K562 (cell line): ENCODE measurements around the gene ZNF266. TPM values are rescaled to one million over a fixed set of nuclear protein-coding genes. Genes with fewer than 3 reads are reported as not detected.

Source experiments
- ELK1 ChIP-seq: sonication (generic); formaldehyde crosslinking; IDR thresholded peaks from 2 replicates; pipeline ENCODE4 v1.8.1; 2022; ENCODE audit warnings: missing genetic modification reagents
- EP300 ChIP-seq: IDR thresholded peaks from 2 replicates; pipeline ENCODE4 v1.6.1; 2012; ENCODE audit warnings: low read length, improper control_type of control experiment
- FOXP1 ChIP-seq: sonication (generic); formaldehyde crosslinking; IDR thresholded peaks from 2 replicates; pipeline ENCODE4 v1.8.0; 2022; ENCODE audit warnings: mild to moderate bottlenecking, missing genetic modification reagents
- KDM5B ChIP-seq: fragments of 200-600 bp; sonication (generic); IDR thresholded peaks from 2 replicates; pipeline ENCODE4 v1.6.1; 2012; ENCODE audit warnings: low read depth, mild to moderate bottlenecking, moderate library complexity, low read length, control low read depth, inconsistent platforms; ENCODE audit not compliant: insufficient replicate concordance
- NELFE ChIP-seq: IDR thresholded peaks from 2 replicates; pipeline ENCODE4 v1.6.1; 2011; ENCODE audit warnings: mild to moderate bottlenecking; ENCODE audit not compliant: insufficient read depth, insufficient read length
- POLR3G ChIP-seq: IDR thresholded peaks from 2 replicates; pipeline ENCODE4 v1.6.1; 2011; ENCODE audit not compliant: insufficient read length, insufficient replicate concordance; ENCODE audit errors: extremely low read depth
- STAT6 ChIP-seq: sonication (generic); formaldehyde crosslinking; IDR thresholded peaks from 2 replicates; pipeline ENCODE4 v1.8.1; 2023; ENCODE audit warnings: mild to moderate bottlenecking, missing genetic modification reagents
- TFAM ChIP-seq: fragments of 250-450 bp; sonication (Bioruptor Pico); conservative IDR thresholded peaks from 2 replicates; pipeline ENCODE4 v1.5.0; 2021; ENCODE audit warnings: mild to moderate bottlenecking, moderate library complexity
- THRAP3 ChIP-seq: fragments of 450-650 bp; IDR thresholded peaks from 2 replicates; pipeline ENCODE4 v1.6.1; 2016; ENCODE audit warnings: mild to moderate bottlenecking, inconsistent platforms, borderline replicate concordance
- ZNF696 ChIP-seq: fragments of 250-450 bp; sonication (Bioruptor Pico); conservative IDR thresholded peaks from 2 replicates; pipeline ENCODE4 v1.4.0; 2020; ENCODE audit warnings: mild to moderate bottlenecking, moderate library complexity
- ZNF76 ChIP-seq: fragments of 250-450 bp; sonication (Bioruptor Pico); IDR thresholded peaks from 2 replicates; pipeline ENCODE4 v1.4.0; 2020; ENCODE audit warnings: mild to moderate bottlenecking, moderate library complexity, borderline replicate concordance
- ZNF764 ChIP-seq: fragments of 250-450 bp; sonication (Bioruptor Pico); IDR thresholded peaks from 2 replicates; pipeline ENCODE4 v1.4.0; 2020; ENCODE audit warnings: low read depth, mild to moderate bottlenecking, moderate library complexity
- polyA plus RNA-seq, 8 experiments: library from polyadenylated mRNA; depleted of rRNA in 4 of 8; stranded (reverse) in 5 of 8; unstranded in 3 of 8; fragments of >200 nt; fragmentation: Nextera tagmentation in 2 of 8; fragmentation: Illumina TruSeq in 1 of 8; extraction: Ambion mirVana in 2 of 8; extraction: Trizol in 1 of 8; gene quantifications; 2 replicates each; pipeline versions ENCODE4 v1.2.1 to v1.2.3, GENCODE V29; 2011 to 2014; ENCODE audit warnings: inconsistent platforms in 1 of 8, missing spikeins in 1 of 8
- total RNA-seq, 7 experiments: library from RNA; depleted of rRNA in 6 of 7; stranded (reverse); fragments of >200 nt in 6 of 7; fragmentation: Illumina TruSeq in 2 of 7; extraction: Trizol in 2 of 7; gene quantifications; 2 replicates each; pipeline versions ENCODE4 v1.2.1 to v1.2.3, GENCODE V29; 2011 to 2021; ENCODE audit warnings: low replicate concordance in 1 of 7
- TF ChIP-seq, protein P1 (sequence below): fragments of 250-450 bp; sonication (Bioruptor Pico); IDR thresholded peaks from 2 replicates; pipeline ENCODE4 v1.5.0; 2020; ENCODE audit warnings: mild to moderate bottlenecking, borderline replicate concordance
- TF ChIP-seq, protein P2 (sequence below): fragments of 250-450 bp; sonication (Bioruptor Pico); IDR thresholded peaks from 2 replicates; pipeline ENCODE4 v1.8.0; 2022; ENCODE audit warnings: moderate library complexity, mild to moderate bottlenecking, inconsistent platforms
- TF ChIP-seq, protein P3 (sequence below): IDR thresholded peaks from 3 replicates; pipeline ENCODE4 v1.6.1; 2011; ENCODE audit warnings: borderline replicate concordance, mild to moderate bottlenecking, moderate library complexity; ENCODE audit not compliant: insufficient read length; ENCODE audit errors: extremely low read depth

The ZNF266 gene
- total and polyA plus RNA-seq, 9 of the 15 experiments (the other 6 are each of a cell fraction or from before 2014, with no cell fraction given) = 5.9 to 40.9 (median 20.3) TPM

GRCh38 chr19:9370738-9371619, 64.4 kb downstream of the ZNF266 start (continued):
- TF ChIP-seq, protein P1, sequence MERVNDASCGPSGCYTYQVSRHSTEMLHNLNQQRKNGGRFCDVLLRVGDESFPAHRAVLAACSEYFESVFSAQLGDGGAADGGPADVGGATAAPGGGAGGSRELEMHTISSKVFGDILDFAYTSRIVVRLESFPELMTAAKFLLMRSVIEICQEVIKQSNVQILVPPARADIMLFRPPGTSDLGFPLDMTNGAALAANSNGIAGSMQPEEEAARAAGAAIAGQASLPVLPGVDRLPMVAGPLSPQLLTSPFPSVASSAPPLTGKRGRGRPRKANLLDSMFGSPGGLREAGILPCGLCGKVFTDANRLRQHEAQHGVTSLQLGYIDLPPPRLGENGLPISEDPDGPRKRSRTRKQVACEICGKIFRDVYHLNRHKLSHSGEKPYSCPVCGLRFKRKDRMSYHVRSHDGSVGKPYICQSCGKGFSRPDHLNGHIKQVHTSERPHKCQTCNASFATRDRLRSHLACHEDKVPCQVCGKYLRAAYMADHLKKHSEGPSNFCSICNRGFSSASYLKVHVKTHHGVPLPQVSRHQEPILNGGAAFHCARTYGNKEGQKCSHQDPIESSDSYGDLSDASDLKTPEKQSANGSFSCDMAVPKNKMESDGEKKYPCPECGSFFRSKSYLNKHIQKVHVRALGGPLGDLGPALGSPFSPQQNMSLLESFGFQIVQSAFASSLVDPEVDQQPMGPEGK (CRISPR knock-in tag) = no peak
- TF ChIP-seq, protein P2, sequence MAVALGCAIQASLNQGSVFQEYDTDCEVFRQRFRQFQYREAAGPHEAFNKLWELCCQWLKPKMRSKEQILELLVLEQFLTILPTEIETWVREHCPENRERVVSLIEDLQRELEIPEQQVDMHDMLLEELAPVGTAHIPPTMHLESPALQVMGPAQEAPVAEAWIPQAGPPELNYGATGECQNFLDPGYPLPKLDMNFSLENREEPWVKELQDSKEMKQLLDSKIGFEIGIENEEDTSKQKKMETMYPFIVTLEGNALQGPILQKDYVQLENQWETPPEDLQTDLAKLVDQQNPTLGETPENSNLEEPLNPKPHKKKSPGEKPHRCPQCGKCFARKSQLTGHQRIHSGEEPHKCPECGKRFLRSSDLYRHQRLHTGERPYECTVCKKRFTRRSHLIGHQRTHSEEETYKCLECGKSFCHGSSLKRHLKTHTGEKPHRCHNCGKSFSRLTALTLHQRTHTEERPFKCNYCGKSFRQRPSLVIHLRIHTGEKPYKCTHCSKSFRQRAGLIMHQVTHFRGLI (CRISPR knock-in tag) = no peak
- TF ChIP-seq ZNF696 (CRISPR knock-in tag) (no peak), STAT6 (CRISPR knock-in tag) (no peak), EP300 (peak; percentile 36; the same call in 1 of the 2 replicates), ZNF76 (no peak), FOXP1 (CRISPR knock-in tag) (no peak), KDM5B (no peak), TFAM (no peak), THRAP3 (no peak), NELFE (no peak), ELK1 (CRISPR knock-in tag) (no peak), ZNF764 (CRISPR knock-in tag) (no peak), POLR3G (no peak)
- TF ChIP-seq, protein P3, sequence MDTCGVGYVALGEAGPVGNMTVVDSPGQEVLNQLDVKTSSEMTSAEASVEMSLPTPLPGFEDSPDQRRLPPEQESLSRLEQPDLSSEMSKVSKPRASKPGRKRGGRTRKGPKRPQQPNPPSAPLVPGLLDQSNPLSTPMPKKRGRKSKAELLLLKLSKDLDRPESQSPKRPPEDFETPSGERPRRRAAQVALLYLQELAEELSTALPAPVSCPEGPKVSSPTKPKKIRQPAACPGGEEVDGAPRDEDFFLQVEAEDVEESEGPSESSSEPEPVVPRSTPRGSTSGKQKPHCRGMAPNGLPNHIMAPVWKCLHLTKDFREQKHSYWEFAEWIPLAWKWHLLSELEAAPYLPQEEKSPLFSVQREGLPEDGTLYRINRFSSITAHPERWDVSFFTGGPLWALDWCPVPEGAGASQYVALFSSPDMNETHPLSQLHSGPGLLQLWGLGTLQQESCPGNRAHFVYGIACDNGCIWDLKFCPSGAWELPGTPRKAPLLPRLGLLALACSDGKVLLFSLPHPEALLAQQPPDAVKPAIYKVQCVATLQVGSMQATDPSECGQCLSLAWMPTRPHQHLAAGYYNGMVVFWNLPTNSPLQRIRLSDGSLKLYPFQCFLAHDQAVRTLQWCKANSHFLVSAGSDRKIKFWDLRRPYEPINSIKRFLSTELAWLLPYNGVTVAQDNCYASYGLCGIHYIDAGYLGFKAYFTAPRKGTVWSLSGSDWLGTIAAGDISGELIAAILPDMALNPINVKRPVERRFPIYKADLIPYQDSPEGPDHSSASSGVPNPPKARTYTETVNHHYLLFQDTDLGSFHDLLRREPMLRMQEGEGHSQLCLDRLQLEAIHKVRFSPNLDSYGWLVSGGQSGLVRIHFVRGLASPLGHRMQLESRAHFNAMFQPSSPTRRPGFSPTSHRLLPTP = no peak
